ENCODE data around the gene C1orf52. TPM values are rescaled to one million over a fixed set of nuclear protein-coding genes. Genes with fewer than 3 reads are reported as not detected.
A peak's percentile ranks its signal among the peaks of the same experiment; 100 is the strongest.

Gene C1orf52
- 10 to 100 TPM; 12.9 to 89.1 (median 17.9) TPM for total RNA-seq

GRCh38 chr1:85259118-85259911 lies at the start of gene C1orf52:
Gene C1orf52, minus strand, starts transcription at chr1:85259662. Its CDS starts 29 bp downstream, at chr1:85259633.
- Histone ChIP-seq H3K4me3 (peak within 1 kb of the TSS; percentile 90 to 99 (median 92)), H3K27me3 (no peaks in the 10 kb centered on the region), H3K4me1 (peaks cover 20 to 41% (median 28%) of the 10 kb centered on the region in 4 donors), H3K36me3 (peaks cover 0 to 26% (median 6%) of the 10 kb centered on the region in 4 donors), H3K27ac (peak within 1 kb of the TSS; percentile 87 to 94 (median 90)), H3K9me3 (no peaks in the 10 kb centered on the region)
- TF ChIP-seq POLR2AphosphoS5 (IDR thresholded peaks at IDR 0.05) (peak; percentile 87 to 88), EP300 (IDR thresholded peaks at IDR 0.05) (no peak), CTCF (IDR thresholded peaks at IDR 0.05) (peak; percentile 97 to 99 (median 98)), POLR2A (IDR thresholded peaks at IDR 0.05) (peak in 3 of 4 donors; percentile 74 to 78 (median 77))
- 2 to 4% methylated on average over 8 to 21 of the region's 65 CpGs for WGBS, 2 donors
- peak; percentile 99 to 100 for ATAC-seq (ENCODE audit: low FRiP score in 2 of 2)
- peak; percentile 97 to 100 for DNase-seq

GRCh38 chr1:85308833-85309350 lies 49.4 kb upstream of the C1orf52 start:
- Histone ChIP-seq H3K36me3 (no peaks in the 10 kb centered on the region), H3K27ac (no peak overlapping the region), H3K4me3 (no peak overlapping the region), H3K4me1 (peaks cover 7 to 14% (median 12%) of the 10 kb centered on the region in 4 donors), H3K27me3 (no peaks in the 10 kb centered on the region), H3K9me3 (no peaks in the 10 kb centered on the region)
- DNase-seq (no peak), ATAC-seq (ENCODE audit: low FRiP score in 2 of 2) (no peak)
- TF ChIP-seq POLR2AphosphoS5 (IDR thresholded peaks at IDR 0.05) (no peak), CTCF (IDR thresholded peaks at IDR 0.05) (no peak), EP300 (IDR thresholded peaks at IDR 0.05) (no peak), POLR2A (IDR thresholded peaks at IDR 0.05) (no peak)
- 57 to 59% methylated on average over 4 of the region's 4 CpGs for WGBS, 2 donors

GRCh38 chr1:85307987-85308832 lies 48.7 kb upstream of the C1orf52 start:
- 19 to 30% methylated on average over 18 to 27 of the region's 27 CpGs for WGBS, 2 donors
- TF ChIP-seq CTCF (IDR thresholded peaks at IDR 0.05) = peak; percentile 88 to 98 (median 92)
- no peak for TF ChIP-seq POLR2AphosphoS5 (IDR thresholded peaks at IDR 0.05)
- Histone ChIP-seq H3K4me1 (peaks cover 3 to 13% (median 9%) of the 10 kb centered on the region in 4 donors), H3K4me3 (peak overlapping the region in 1 of 4 donors; percentile 15), H3K36me3 (no peaks in the 10 kb centered on the region), H3K27ac (no peak overlapping the region), H3K9me3 (no peaks in the 10 kb centered on the region), H3K27me3 (no peaks in the 10 kb centered on the region)
- ATAC-seq (ENCODE audit: low FRiP score in 2 of 2) = peak; percentile 94 to 98
- peak; percentile 86 to 94 for DNase-seq

- DNase-seq = no peak
- no peaks in the 10 kb centered on the region for H3K36me3 ChIP-seq
- H3K4me1 ChIP-seq = peaks cover 3 to 13% (median 9%) of the 10 kb centered on the region in 4 donors
- H3K27ac ChIP-seq = no peak overlapping the region
- no peaks in the 10 kb centered on the region for H3K27me3 ChIP-seq
- H3K4me3 ChIP-seq = no peak overlapping the region
- no peak for TF ChIP-seq POLR2AphosphoS5 (IDR thresholded peaks at IDR 0.05)
- no peak for TF ChIP-seq POLR2A (IDR thresholded peaks at IDR 0.05)
- no peak for TF ChIP-seq CTCF (IDR thresholded peaks at IDR 0.05)
- no peak for TF ChIP-seq EP300 (IDR thresholded peaks at IDR 0.05)
- ATAC-seq (ENCODE audit: low FRiP score in 2 of 2) = no peak
- WGBS, 2 donors = 80 to 85% methylated on average over 4 of the region's 4 CpGs
- H3K9me3 ChIP-seq = no peaks in the 10 kb centered on the region
These were observed 46.8 kb upstream of the C1orf52 start for GRCh38 chr1:85306236-85306635.

Data from upper lobe of left lung (tissue), 6 donors.